Spleen (tissue), 3 donors: ENCODE results near the gene CKAP2L.

Source experiments
- POLR2A ChIP-seq, 3 donors: fragments of 450-650 bp; IDR thresholded peaks; one replicate each; pipeline ENCODE4 v1.5.1; 2017; ENCODE audit warnings: antibody characterized with exemption in 3 of 3, mild to moderate bottlenecking in 1 of 3
- POLR2AphosphoS5 ChIP-seq, 3 donors: sonication (generic); formaldehyde crosslinking; IDR thresholded peaks; one replicate each; pipeline ENCODE4 v1.5.1; 2017; ENCODE audit warnings: antibody characterized with exemption in 3 of 3

DNA sequence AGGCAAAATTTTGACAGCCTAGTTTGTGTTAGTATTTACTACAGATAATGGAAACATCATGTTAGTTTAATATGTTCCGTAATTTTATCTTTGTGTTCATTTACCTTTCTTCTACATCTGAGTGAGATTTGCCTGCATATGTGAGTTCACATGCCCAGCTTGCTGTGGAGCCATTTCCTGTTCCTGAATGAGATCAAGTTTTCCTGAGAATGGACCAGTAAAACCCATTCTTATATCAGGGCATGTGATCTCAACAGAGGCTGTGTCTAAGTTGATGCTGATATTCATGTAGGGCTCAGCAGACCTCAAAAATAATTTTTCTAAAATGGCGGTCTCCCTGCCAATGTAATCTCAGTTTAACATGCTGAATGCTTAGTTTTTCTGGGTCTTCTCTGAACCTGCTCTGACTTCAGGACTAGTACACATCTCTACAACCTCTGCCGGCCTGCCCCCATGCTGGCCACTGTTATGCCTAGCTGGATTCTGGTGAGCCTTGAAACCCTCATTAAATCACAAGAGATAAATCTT, 18.8 kb upstream of the CKAP2L start:
- TF ChIP-seq POLR2AphosphoS5 (IDR thresholded peaks at IDR 0.05) (no peak), POLR2A (IDR thresholded peaks at IDR 0.05) (no peak)
